ENCODE data around the gene PRF1. TPM values are rescaled to one million over a fixed set of nuclear protein-coding genes. Genes with fewer than 3 reads are reported as not detected.

PRF1 gene
- total and polyA plus RNA-seq, 2 experiments from 2014 or later, result not detected

DNA sequence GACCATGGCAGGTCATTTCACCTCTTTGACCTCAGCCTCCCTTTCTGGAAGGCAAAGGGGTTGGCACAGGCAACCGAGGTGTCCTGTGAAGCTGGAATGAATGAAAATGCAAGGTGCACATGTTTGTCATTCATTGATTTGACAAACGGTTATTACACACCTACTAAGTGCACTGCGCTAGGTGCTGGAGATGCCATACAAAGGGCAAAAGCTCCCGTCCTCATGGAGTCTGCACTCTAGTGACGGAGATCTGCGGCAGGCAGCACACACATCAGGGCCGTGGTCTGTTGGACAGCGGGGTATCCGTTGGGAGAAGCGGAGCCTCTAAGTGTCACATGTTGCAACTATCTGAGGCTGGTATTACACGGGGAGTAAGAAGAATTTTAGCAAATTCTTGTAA, 44.2 kb downstream of the PRF1 start:
- Histone ChIP-seq H4K20me1 (ENCODE audit: insufficient read depth, poor library complexity, severe bottlenecking) (no peaks in the 10 kb centered on the region), H3K4me1 (ENCODE audit: insufficient read depth) (peaks cover 15% of the 10 kb centered on the region), H3K79me2 (no peaks in the 10 kb centered on the region), H2AFZ (no peak overlapping the region), H3K4me2 (peak overlapping the region; percentile 66), H3K9me3 (ENCODE audit: low read depth) (no peaks in the 10 kb centered on the region), H3K36me3 (replicated peaks; ENCODE audit: insufficient read depth, low read depth) (no peaks in the 10 kb centered on the region), H3K27ac (no peak overlapping the region), H3K4me3 (no peak overlapping the region), H3K9me2 (replicated peaks; ENCODE audit: insufficient read depth) (no peaks in the 10 kb centered on the region), H3K27me3 (no peaks in the 10 kb centered on the region)
- WGBS (ENCODE audit: low lambda C conversion rate, missing lambda C conversion rate), result 90% methylated on average over 11 of the region's 11 CpGs
- TF ChIP-seq EZH2 (IDR thresholded peaks at IDR 0.05; ENCODE audit: borderline replicate concordance) (no peak), EZH2phosphoT487 (IDR thresholded peaks at IDR 0.05; ENCODE audit: low read depth, severe bottlenecking, unreplicated experiment) (no peak)
- TF ChIP-seq, protein P1, sequence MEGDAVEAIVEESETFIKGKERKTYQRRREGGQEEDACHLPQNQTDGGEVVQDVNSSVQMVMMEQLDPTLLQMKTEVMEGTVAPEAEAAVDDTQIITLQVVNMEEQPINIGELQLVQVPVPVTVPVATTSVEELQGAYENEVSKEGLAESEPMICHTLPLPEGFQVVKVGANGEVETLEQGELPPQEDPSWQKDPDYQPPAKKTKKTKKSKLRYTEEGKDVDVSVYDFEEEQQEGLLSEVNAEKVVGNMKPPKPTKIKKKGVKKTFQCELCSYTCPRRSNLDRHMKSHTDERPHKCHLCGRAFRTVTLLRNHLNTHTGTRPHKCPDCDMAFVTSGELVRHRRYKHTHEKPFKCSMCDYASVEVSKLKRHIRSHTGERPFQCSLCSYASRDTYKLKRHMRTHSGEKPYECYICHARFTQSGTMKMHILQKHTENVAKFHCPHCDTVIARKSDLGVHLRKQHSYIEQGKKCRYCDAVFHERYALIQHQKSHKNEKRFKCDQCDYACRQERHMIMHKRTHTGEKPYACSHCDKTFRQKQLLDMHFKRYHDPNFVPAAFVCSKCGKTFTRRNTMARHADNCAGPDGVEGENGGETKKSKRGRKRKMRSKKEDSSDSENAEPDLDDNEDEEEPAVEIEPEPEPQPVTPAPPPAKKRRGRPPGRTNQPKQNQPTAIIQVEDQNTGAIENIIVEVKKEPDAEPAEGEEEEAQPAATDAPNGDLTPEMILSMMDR (IDR thresholded peaks at IDR 0.05; ENCODE audit: poor library complexity), result no peak
- DNase-seq (ENCODE audit: low spot score), result no peak

DNA sequence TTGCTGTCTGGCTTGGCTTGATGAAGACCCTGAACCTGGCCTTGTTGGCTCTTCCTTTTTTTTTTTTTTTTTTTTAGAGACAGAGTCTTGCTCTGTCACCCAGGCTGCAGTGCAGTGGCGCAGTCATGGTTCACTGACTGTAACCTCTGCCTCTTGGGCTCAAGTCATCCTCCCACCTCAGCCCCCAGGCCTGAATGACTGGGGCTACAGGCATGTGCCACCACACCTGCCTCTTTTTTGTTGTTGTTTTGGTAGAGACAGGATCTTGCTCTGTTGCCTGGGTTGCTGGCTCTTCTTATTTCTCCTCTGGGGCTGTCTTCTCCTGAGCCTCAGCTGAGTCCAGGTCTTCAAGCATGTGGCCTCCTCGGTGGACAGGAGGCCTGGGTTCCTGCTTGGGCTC, 44.7 kb downstream of the PRF1 start:
- 82% methylated on average over 1 of the region's 2 CpGs for WGBS (ENCODE audit: low lambda C conversion rate, missing lambda C conversion rate)
- Histone ChIP-seq H3K79me2 (no peaks in the 10 kb centered on the region), H3K9me2 (replicated peaks; ENCODE audit: insufficient read depth) (no peaks in the 10 kb centered on the region), H2AFZ (no peak overlapping the region), H3K27ac (no peak overlapping the region), H3K27me3 (no peaks in the 10 kb centered on the region), H3K4me1 (ENCODE audit: insufficient read depth) (peaks cover 18% of the 10 kb centered on the region), H3K4me3 (no peak overlapping the region), H3K9me3 (ENCODE audit: low read depth) (no peaks in the 10 kb centered on the region), H3K4me2 (no peak overlapping the region), H4K20me1 (ENCODE audit: insufficient read depth, poor library complexity, severe bottlenecking) (no peaks in the 10 kb centered on the region), H3K36me3 (replicated peaks; ENCODE audit: insufficient read depth, low read depth) (no peaks in the 10 kb centered on the region)
- TF ChIP-seq EZH2phosphoT487 (IDR thresholded peaks at IDR 0.05; ENCODE audit: low read depth, severe bottlenecking, unreplicated experiment) (no peak), EZH2 (IDR thresholded peaks at IDR 0.05; ENCODE audit: borderline replicate concordance) (no peak)
- TF ChIP-seq, protein P1 (IDR thresholded peaks at IDR 0.05; ENCODE audit: poor library complexity), result no peak
- DNase-seq (ENCODE audit: low spot score), result no peak

DNA sequence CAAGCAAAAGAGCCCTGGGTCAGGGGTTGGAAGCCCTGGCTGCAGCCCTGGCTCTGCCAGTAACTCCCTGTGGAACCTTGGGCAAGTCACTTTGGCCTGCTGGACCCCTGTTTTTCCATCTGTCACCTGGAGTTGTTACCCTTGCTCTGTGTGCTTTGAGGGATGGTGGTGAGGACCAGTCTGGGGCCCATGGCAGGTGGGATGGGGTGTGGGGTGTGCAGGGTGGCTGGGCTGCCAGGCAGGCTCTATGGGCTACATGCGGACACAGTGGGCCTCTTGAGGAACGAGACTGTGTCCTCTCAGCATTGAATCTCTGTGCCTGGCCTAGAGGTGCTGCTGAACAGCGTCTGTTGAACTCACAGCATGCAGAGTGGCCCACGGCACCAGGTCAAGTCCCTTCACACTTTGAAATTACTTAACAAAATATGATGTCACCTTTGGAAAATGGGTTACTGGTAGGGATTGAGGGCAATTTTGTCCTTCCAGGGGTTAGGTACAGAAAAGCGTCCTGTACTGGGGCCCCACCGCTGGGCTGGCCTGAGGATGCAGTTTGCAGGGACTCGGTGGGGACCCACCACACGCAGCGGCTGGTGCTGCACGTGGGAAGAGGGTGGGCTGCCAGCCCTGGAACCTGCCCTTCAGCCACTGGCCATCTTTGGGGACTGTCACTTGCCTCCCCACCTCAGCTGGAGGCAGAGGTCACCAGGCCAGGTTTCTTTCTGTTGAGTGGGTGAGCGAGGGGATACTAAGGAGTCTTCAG, 45.3 kb downstream of the PRF1 start:
- no peak overlapping the region for H2AFZ ChIP-seq
- no peaks in the 10 kb centered on the region for H3K9me3 ChIP-seq (ENCODE audit: low read depth)
- H3K79me2 ChIP-seq, result no peaks in the 10 kb centered on the region
- no peaks in the 10 kb centered on the region for H3K27me3 ChIP-seq
- H3K4me1 ChIP-seq (ENCODE audit: insufficient read depth), result peaks cover 24% of the 10 kb centered on the region
- H3K27ac ChIP-seq, result no peak overlapping the region
- 94% methylated on average over 11 of the region's 11 CpGs for WGBS (ENCODE audit: low lambda C conversion rate, missing lambda C conversion rate)
- TF ChIP-seq EZH2 (IDR thresholded peaks at IDR 0.05; ENCODE audit: borderline replicate concordance) (no peak), EZH2phosphoT487 (IDR thresholded peaks at IDR 0.05; ENCODE audit: low read depth, severe bottlenecking, unreplicated experiment) (no peak)
- TF ChIP-seq, protein P1 (IDR thresholded peaks at IDR 0.05; ENCODE audit: poor library complexity), result no peak
- H3K9me2 ChIP-seq (replicated peaks; ENCODE audit: insufficient read depth), result no peaks in the 10 kb centered on the region
- H3K4me2 ChIP-seq, result no peak overlapping the region
- no peaks in the 10 kb centered on the region for H3K36me3 ChIP-seq (replicated peaks; ENCODE audit: insufficient read depth, low read depth)
- H3K4me3 ChIP-seq, result no peak overlapping the region
- no peaks in the 10 kb centered on the region for H4K20me1 ChIP-seq (ENCODE audit: insufficient read depth, poor library complexity, severe bottlenecking)
- DNase-seq (ENCODE audit: low spot score), result no peak

All from hepatocyte (in vitro differentiated cells).